Parathyroid adenoma (tissue), 2 donors: Measurements from ENCODE around the gene NXNL2.

ENCODE experiments used
- H2AFZ ChIP-seq: fragments of 300-600 bp; sonication (generic); one replicate; pipeline ENCODE4 v1.7.0; 2017; ENCODE audit warnings: antibody characterized with exemption, mild to moderate bottlenecking
- H3K27ac ChIP-seq: fragments of 300-600 bp; sonication (generic); one replicate; pipeline ENCODE4 v1.7.0; 2017
- H3K27me3 ChIP-seq: fragments of 300-600 bp; sonication (generic); one replicate; pipeline ENCODE4 v1.7.0; 2017; ENCODE audit warnings: low read length; ENCODE audit not compliant: control insufficient read depth, insufficient read depth
- H3K36me3 ChIP-seq: fragments of 300-600 bp; sonication (generic); one replicate; pipeline ENCODE4 v1.7.0; 2017; ENCODE audit warnings: low read length; ENCODE audit not compliant: control insufficient read depth, insufficient read depth
- H3K4me1 ChIP-seq: fragments of 300-600 bp; sonication (generic); one replicate; pipeline ENCODE4 v1.7.0; 2017; ENCODE audit warnings: control low read depth
- H3K4me2 ChIP-seq: fragments of 300-600 bp; sonication (generic); one replicate; pipeline ENCODE4 v1.7.0; 2017; ENCODE audit warnings: low read length
- H3K4me3 ChIP-seq: fragments of 300-600 bp; sonication (generic); one replicate; pipeline ENCODE4 v1.7.0; 2017; ENCODE audit warnings: low read depth, low read length
- H3K79me2 ChIP-seq: fragments of 300-600 bp; sonication (generic); one replicate; pipeline ENCODE4 v1.7.0; 2017; ENCODE audit warnings: control low read depth
- H3K9ac ChIP-seq: fragments of 300-600 bp; sonication (generic); one replicate; pipeline ENCODE4 v1.7.0; 2017; ENCODE audit warnings: mild to moderate bottlenecking
- H3K9me3 ChIP-seq: fragments of 300-600 bp; sonication (generic); one replicate; pipeline ENCODE4 v1.7.0; 2017; ENCODE audit warnings: low read length; ENCODE audit not compliant: control insufficient read depth
- TF ChIP-seq, protein P1 (sequence below): fragments of 300-600 bp; sonication (generic); IDR thresholded peaks from one replicate; pipeline ENCODE4 v1.7.0; 2017; ENCODE audit warnings: antibody characterized with exemption, mild to moderate bottlenecking
- donor health status: primary hyperparathyroidism.

Gene NXNL2

DNA sequence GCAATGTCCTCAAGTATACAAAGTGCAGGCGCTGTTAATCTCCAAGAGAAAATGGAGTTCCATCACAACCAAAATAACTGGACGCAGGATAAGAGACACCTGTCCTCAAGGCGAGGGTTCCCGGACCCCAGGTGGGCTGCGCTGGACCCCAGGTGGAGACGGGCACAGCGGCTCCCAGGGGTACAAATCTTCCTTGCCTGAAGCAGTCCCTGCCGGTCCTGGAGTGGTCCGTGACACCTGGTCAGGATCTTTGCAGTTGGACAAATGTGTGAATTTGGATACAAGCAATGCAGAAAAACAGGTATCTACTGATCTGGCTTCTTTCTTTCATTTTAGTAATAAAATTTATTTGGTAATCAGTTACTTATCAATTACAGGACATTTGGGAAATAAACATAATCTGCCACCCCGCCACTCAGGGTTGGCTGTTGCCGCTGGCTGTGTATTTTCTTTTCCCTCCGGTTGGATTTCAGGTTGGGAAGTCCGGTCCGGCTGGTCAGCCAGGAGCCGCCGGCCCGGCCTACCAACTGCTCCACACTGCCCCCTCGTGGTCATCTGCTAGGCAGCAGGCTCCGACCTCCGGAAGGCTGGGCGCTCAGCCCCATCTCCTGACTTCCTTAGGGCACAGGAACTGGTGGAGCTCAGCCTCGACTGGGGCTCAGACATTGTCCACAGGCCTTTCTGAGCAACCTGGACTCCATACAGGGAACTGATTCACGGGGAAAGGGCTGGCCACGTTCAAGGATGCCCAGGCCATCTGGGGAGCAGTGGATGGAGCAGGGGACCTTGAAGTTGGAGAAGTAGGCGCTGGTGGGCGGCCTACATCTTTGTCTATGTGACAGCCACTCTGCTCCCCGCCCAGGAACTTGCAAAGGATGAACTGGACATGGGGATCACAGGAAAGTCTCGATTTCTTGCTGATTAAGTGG, 43.4 kb downstream of the NXNL2 start:
- H3K27ac ChIP-seq = no peak overlapping the region
- H3K9ac ChIP-seq = no peak overlapping the region
- no peaks in the 10 kb centered on the region for H3K4me1 ChIP-seq
- TF ChIP-seq, protein P1, sequence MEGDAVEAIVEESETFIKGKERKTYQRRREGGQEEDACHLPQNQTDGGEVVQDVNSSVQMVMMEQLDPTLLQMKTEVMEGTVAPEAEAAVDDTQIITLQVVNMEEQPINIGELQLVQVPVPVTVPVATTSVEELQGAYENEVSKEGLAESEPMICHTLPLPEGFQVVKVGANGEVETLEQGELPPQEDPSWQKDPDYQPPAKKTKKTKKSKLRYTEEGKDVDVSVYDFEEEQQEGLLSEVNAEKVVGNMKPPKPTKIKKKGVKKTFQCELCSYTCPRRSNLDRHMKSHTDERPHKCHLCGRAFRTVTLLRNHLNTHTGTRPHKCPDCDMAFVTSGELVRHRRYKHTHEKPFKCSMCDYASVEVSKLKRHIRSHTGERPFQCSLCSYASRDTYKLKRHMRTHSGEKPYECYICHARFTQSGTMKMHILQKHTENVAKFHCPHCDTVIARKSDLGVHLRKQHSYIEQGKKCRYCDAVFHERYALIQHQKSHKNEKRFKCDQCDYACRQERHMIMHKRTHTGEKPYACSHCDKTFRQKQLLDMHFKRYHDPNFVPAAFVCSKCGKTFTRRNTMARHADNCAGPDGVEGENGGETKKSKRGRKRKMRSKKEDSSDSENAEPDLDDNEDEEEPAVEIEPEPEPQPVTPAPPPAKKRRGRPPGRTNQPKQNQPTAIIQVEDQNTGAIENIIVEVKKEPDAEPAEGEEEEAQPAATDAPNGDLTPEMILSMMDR = peak; percentile 81
- H3K9me3 ChIP-seq = no peaks in the 10 kb centered on the region
- no peaks in the 10 kb centered on the region for H3K36me3 ChIP-seq
- H3K79me2 ChIP-seq = no peaks in the 10 kb centered on the region
- peak overlapping the region; percentile 25 for H3K4me2 ChIP-seq
- H2AFZ ChIP-seq = peak overlapping the region; percentile 11
- H3K4me3 ChIP-seq = no peak overlapping the region
- H3K27me3 ChIP-seq = no peaks in the 10 kb centered on the region

DNA sequence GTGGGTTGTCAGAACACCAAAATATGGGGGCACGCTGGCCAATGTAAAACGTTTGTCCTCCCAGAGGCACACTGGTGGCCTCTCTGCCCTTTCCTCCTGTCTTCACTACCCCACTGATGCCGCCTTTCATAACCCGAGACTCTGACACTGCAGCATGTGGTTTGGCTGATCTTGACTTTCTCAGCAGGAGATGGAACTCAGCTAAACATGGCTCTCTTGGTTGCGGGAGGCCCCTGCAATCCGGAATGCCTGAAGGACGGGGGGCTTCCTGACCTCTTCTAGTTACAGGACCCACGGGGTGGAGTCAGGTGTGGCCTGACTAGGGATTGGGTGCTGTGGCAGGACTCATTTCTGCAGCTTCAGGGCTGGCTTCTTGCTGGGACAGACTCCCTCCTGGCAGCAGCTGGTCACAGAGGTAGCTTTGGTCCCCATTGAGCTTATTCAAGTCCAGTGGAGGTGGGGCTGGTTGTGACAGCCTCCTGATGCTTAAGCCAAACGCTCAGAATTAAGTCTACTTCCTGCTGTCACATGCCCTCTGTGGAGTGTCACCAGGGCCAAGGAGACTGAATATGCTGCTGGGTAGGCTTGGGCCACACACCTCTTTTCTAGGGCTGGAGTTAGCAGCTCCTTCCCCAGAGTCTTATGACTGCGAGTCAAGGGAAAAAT, 44.2 kb downstream of the NXNL2 start:
- Histone ChIP-seq H3K9me3 (no peaks in the 10 kb centered on the region), H3K4me1 (no peaks in the 10 kb centered on the region), H3K27me3 (no peaks in the 10 kb centered on the region), H3K4me2 (no peak overlapping the region), H3K27ac (no peak overlapping the region), H3K36me3 (no peaks in the 10 kb centered on the region), H2AFZ (no peak overlapping the region), H3K79me2 (no peaks in the 10 kb centered on the region), H3K9ac (no peak overlapping the region), H3K4me3 (no peak overlapping the region)
- TF ChIP-seq, protein P1 = no peak

DNA sequence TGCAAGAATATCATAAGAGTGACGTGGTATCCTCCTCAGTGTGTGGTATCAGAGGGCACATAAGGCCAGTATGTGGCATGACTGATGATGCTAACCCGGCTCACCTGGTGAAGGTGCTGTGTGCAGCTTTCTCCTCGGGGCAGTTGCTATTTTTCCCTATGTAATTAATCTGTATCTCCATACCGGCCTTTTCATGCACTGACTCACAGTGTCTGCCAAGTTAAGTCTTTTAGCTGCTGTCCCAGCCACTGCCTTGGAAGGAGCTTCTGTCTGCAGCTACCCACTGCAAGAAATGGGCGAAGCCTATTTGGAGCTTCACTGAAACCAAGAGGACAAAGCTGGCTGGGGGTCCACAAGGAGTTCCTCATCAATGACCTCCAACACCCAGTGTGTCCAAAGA, 46.0 kb downstream of the NXNL2 start:
- H3K4me1 ChIP-seq = no peaks in the 10 kb centered on the region
- H3K4me2 ChIP-seq = no peak overlapping the region

DNA sequence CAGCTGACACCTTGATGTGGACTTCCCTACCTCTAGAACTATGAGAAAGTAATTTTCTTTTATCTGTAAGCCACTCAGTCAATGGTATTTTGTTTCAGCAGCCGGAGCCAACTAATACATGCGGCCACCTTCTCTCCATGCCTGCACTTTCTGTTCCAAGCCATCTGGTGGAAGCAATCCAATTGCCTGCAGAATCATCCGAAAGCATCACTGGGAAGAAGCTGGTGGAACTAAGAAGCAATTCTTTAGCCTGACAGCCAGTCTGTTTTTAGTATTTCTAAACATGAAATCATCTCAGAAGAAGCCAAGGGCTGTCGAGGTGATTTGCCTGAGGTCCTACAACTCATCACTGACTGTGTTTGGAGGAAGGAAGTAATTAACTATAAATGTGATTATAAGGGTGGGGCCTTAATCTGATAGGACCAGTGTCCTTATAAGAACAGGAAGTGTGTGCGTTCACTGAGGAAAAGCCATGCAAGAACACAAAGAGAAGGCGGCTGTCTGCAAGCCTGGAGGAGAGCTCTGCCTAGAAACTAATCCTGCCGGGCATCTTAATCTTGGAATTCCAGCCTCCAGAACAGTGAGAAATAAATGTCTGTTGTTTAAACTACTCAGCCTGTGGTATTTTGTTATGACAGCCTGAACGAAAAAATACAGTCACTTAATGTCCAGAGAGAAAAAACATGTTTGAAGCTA, 49.1 kb downstream of the NXNL2 start:
- no peak overlapping the region for H2AFZ ChIP-seq
- no peaks in the 10 kb centered on the region for H3K27me3 ChIP-seq
- no peaks in the 10 kb centered on the region for H3K79me2 ChIP-seq
- no peak overlapping the region for H3K27ac ChIP-seq
- no peak overlapping the region for H3K4me3 ChIP-seq
- H3K9me3 ChIP-seq = no peaks in the 10 kb centered on the region
- TF ChIP-seq, protein P1 = no peak
- H3K4me2 ChIP-seq = no peak overlapping the region
- H3K9ac ChIP-seq = no peak overlapping the region
- no peaks in the 10 kb centered on the region for H3K4me1 ChIP-seq
- no peaks in the 10 kb centered on the region for H3K36me3 ChIP-seq

More for the DNA sequence above, 46.0 kb downstream of the NXNL2 start:
- H2AFZ ChIP-seq = no peak overlapping the region
- H3K27me3 ChIP-seq = no peaks in the 10 kb centered on the region
- H3K27ac ChIP-seq = no peak overlapping the region
- no peaks in the 10 kb centered on the region for H3K9me3 ChIP-seq
- no peak overlapping the region for H3K9ac ChIP-seq
- no peaks in the 10 kb centered on the region for H3K36me3 ChIP-seq
- no peak overlapping the region for H3K4me3 ChIP-seq
- TF ChIP-seq, protein P1 = no peak
- no peaks in the 10 kb centered on the region for H3K79me2 ChIP-seq
